Measurements from ENCODE around the gene UBE2Z.

DNA sequence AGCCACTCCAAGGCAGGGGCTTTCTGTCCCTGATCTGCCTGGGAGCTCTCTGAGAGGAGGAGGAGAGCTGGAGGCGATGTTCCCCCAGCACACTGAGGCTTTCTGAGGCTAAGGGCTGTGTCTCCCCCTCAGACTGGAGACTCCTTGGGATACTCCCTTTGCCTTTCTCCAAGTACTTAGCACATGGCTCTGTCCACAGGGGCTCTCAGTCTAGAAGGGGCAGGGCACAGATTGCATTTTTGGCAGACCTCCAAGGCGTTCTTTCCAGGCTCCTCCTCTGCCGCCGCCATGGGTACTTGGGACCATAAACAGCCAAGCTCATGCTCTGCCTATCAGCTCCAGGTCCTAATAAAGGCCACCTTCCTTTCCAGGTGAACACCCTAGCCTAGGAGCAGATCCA lies 62.0 kb downstream of the UBE2Z start:
- TF ChIP-seq POLR2A (IDR thresholded peaks at IDR 0.05) (no peak), CTCF (IDR thresholded peaks at IDR 0.05 in 8 of 11, conservative IDR thresholded peaks at IDR 0.05 in 3 of 11) (no peak), POLR2AphosphoS5 (IDR thresholded peaks at IDR 0.05) (no peak)

Data from spleen (tissue), 7 donors.